SK-N-SH (cell line): ENCODE measurements around the gene SEMA3A. TPM values are rescaled to one million over a fixed set of nuclear protein-coding genes. Genes with fewer than 3 reads are reported as not detected.

Source experiments
- CTCF ChIA-PET: fragments of 300-600, 350-600 bp; formaldehyde crosslinking; extraction: SDS; loops from one replicate; lab custom pipeline; 2021; lab: Yijun Ruan, JAX
- POLR2A ChIA-PET: fragments of 350-600 bp; sonication (Branson Sonifier 250); formaldehyde crosslinking; extraction: SDS; loops from one replicate; lab custom pipeline; 2020; ENCODE audit warnings: antibody characterized with exemption, inconsistent platforms; lab: Yijun Ruan, JAX
- DNase-seq: peaks from one replicate; pipeline ENCODE4 v3.0.0; 2012
- H2AFZ ChIP-seq: fragments of 200-600 bp; sonication (generic); 2 replicates; pipeline ENCODE4 v1.8.1; 2016; ENCODE audit warnings: antibody characterized with exemption, mild to moderate bottlenecking, low read depth
- H3F3A ChIP-seq: fragments of 200-600 bp; sonication (generic); replicated peaks from 2 replicates; pipeline ENCODE3; 2016; ENCODE audit warnings: antibody characterized with exemption, mild to moderate bottlenecking; ENCODE audit not compliant: insufficient read depth
- H3K27ac ChIP-seq, 2 experiments: fragments of 200-500 bp in 1 of 2; fragments of 200-600 bp in 1 of 2; sonication (Bioruptor generic) in 1 of 2; sonication (generic), shearing (Covaris generic) in 1 of 2; 2 replicates each; pipeline versions ENCODE4 v1.5.1 to v1.6.1; 2014 to 2016; ENCODE audit warnings: low read depth in 2 of 2, inconsistent platforms in 1 of 2, low read length in 1 of 2, mild to moderate bottlenecking in 1 of 2, mixed read lengths in 1 of 2
- H3K27me3 ChIP-seq: fragments of 200-600 bp; sonication (generic), shearing (Covaris generic); 2 replicates; pipeline ENCODE4 v1.6.1; 2016; ENCODE audit warnings: mixed run types; ENCODE audit not compliant: insufficient read depth
- H3K36me3 ChIP-seq, 2 experiments: fragments of 200-500 bp in 1 of 2; fragments of 200-600 bp in 1 of 2; sonication (Bioruptor generic) in 1 of 2; sonication (generic) in 1 of 2; replicated peaks in 1 of 2; 2 replicates each; pipeline versions ENCODE3 to v1.5.1; 2014 to 2016; ENCODE audit warnings: low read length in 1 of 2, mild to moderate bottlenecking in 1 of 2; ENCODE audit not compliant: insufficient read depth in 2 of 2, control insufficient read depth in 1 of 2
- H3K4me1 ChIP-seq, 2 experiments: fragments of 200-500 bp in 1 of 2; fragments of 200-600 bp in 1 of 2; sonication (Bioruptor generic) in 1 of 2; sonication (generic), shearing (Covaris generic) in 1 of 2; 2 replicates each; pipeline versions ENCODE4 v1.5.1 to v1.6.1; 2014 to 2016; ENCODE audit warnings: low read depth in 1 of 2, low read length in 1 of 2, mixed run types in 1 of 2; ENCODE audit not compliant: insufficient read depth in 2 of 2, control insufficient read depth in 1 of 2
- H3K4me2 ChIP-seq: fragments of 200-600 bp; sonication (generic), shearing (Covaris generic); 2 replicates; pipeline ENCODE4 v1.6.1; 2017; ENCODE audit warnings: mixed run types
- H3K4me3 ChIP-seq, 2 experiments: fragments of 200-500 bp in 1 of 2; fragments of 200-600 bp in 1 of 2; sonication (Bioruptor generic) in 1 of 2; sonication (generic), shearing (Covaris generic) in 1 of 2; 2 replicates each; pipeline versions ENCODE4 v1.5.1 to v1.8.1; 2014 to 2016; ENCODE audit warnings: low read depth in 2 of 2, inconsistent platforms in 1 of 2, low read length in 1 of 2, mild to moderate bottlenecking in 1 of 2, mixed read lengths in 1 of 2, moderate library complexity in 1 of 2
- H3K79me2 ChIP-seq: fragments of 200-600 bp; sonication (generic); 2 replicates; pipeline ENCODE4 v1.8.1; 2017; ENCODE audit warnings: mild to moderate bottlenecking; ENCODE audit not compliant: insufficient read depth
- H3K9ac ChIP-seq: fragments of 200-600 bp; sonication (generic); 2 replicates; pipeline ENCODE4 v1.6.1; 2017; ENCODE audit warnings: mixed run types
- H3K9me2 ChIP-seq: fragments of 200-600 bp; sonication (generic); 2 replicates; pipeline ENCODE4 v1.6.1; 2017; ENCODE audit warnings: mixed run types
- H3K9me3 ChIP-seq: fragments of 200-600 bp; sonication (generic); 2 replicates; pipeline ENCODE4 v1.6.1; 2017; ENCODE audit warnings: mixed run types, mild to moderate bottlenecking, moderate library complexity
- H4K20me1 ChIP-seq: fragments of 200-600 bp; sonication (generic); 2 replicates; pipeline ENCODE4 v1.6.1; 2017; ENCODE audit warnings: mild to moderate bottlenecking, mixed run types; ENCODE audit not compliant: insufficient read depth
- ELF1 ChIP-seq: IDR thresholded peaks from 2 replicates; pipeline ENCODE4 v1.4.0; 2012
- EP300 ChIP-seq, 2 experiments: IDR thresholded peaks; 2 replicates each; pipeline versions ENCODE4 v1.4.0 to v1.6.1; 2012; ENCODE audit warnings: borderline replicate concordance in 1 of 2, low read depth in 1 of 2, low read length in 1 of 2
- EZH2phosphoT487 ChIP-seq: fragments of 200-600 bp; sonication (generic); IDR thresholded peaks from 2 replicates; pipeline ENCODE4 v1.6.1; 2017; ENCODE audit warnings: low read depth, mixed run types, mild to moderate bottlenecking, antibody characterized with exemption, moderate library complexity, borderline replicate concordance
- NRF1 ChIP-seq: IDR thresholded peaks from 2 replicates; pipeline ENCODE4 v1.6.1; 2012; ENCODE audit warnings: low read depth, mild to moderate bottlenecking, low read length
- RAD21 ChIP-seq: IDR thresholded peaks from 2 replicates; pipeline ENCODE4 v1.6.1; 2012; ENCODE audit warnings: mild to moderate bottlenecking, low read length
- SMC3 ChIP-seq: IDR thresholded peaks from 2 replicates; pipeline ENCODE4 v1.6.1; 2012; ENCODE audit warnings: low read depth, low read length, improper control_type of control experiment
- YY1 ChIP-seq: IDR thresholded peaks from 2 replicates; pipeline ENCODE4 v1.4.0; 2012; ENCODE audit warnings: low read depth, mild to moderate bottlenecking
- WGBS: methylation state at CpG from one replicate; pipeline ENCODE4 v1.1.6; 2017; ENCODE audit warnings: low lambda C conversion rate; 5-methylcytosine and 5-hydroxymethylcytosine counted together
- polyA plus RNA-seq, 3 experiments: library from polyadenylated mRNA; depleted of rRNA; stranded (reverse); fragments of >200 nt; gene quantifications; 2 replicates each; pipeline ENCODE4 v1.2.3, GENCODE V29; 2012
- TF ChIP-seq, protein P1 (sequence below): fragments of 200-600 bp; sonication (generic); IDR thresholded peaks from 2 replicates; pipeline ENCODE4 v1.6.1; 2017; ENCODE audit warnings: antibody characterized with exemption, mild to moderate bottlenecking, moderate library complexity

The SEMA3A gene
- polyA plus RNA-seq, 1 of the 3 experiments (the other 2 are of a cell fraction), result 15.9 TPM

DNA sequence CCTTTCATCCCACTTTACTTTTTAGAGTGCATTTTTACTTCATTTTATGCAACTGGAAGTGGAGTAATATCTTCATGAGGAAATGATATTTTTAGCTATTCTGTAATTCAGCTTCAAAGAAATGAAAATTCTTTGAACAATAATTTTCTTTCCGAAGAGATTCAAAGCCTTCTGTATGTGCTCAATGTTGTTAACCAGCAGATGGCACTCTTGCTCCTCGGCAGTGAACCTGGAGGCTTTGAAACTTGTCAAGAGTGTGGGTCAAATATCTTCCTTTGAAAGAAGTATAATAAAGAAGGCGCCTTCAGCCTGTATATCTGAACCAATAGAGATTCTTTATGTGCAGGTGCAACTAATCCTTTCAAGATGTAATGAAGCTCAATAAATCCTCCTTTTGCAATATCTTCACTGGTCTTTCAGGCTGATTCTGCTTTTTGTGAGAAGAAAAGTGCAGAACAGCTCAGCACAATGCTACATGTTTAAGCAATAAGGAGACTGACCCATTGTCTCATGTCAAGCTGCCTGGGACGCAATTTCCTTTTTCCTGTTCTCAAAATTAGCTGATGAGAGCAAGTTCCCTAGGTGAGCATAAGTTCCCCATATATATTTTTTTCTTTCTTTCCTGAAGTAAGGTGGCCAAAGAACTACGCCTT, 258.4 kb downstream of the SEMA3A start:
- no peaks in the 10 kb centered on the region for H3F3A ChIP-seq
- 45% methylated on average over 5 of the region's 5 CpGs for WGBS
- H3K4me3 ChIP-seq, result no peak overlapping the region
- no peaks in the 10 kb centered on the region for H3K79me2 ChIP-seq
- DNase-seq, result peak; percentile 57
- no peak overlapping the region for H3K4me2 ChIP-seq
- H3K36me3 ChIP-seq, result no peaks in the 10 kb centered on the region
- H3K9ac ChIP-seq, result no peak overlapping the region
- no peak overlapping the region for H3K27ac ChIP-seq
- no peaks in the 10 kb centered on the region for H3K27me3 ChIP-seq
- H3K9me2 ChIP-seq, result 0 out of 2 replicates have a peak, but pooled peaks cover 4% of the 10 kb centered on the region
- no peaks in the 10 kb centered on the region for H3K9me3 ChIP-seq
- H4K20me1 ChIP-seq, result no peaks in the 10 kb centered on the region
- no peak overlapping the region for H2AFZ ChIP-seq
- TF ChIP-seq SMC3, result peak; percentile 94
- TF ChIP-seq NRF1, result peak; percentile 24; the same call in 1 of the 2 replicates
- TF ChIP-seq, protein P1, sequence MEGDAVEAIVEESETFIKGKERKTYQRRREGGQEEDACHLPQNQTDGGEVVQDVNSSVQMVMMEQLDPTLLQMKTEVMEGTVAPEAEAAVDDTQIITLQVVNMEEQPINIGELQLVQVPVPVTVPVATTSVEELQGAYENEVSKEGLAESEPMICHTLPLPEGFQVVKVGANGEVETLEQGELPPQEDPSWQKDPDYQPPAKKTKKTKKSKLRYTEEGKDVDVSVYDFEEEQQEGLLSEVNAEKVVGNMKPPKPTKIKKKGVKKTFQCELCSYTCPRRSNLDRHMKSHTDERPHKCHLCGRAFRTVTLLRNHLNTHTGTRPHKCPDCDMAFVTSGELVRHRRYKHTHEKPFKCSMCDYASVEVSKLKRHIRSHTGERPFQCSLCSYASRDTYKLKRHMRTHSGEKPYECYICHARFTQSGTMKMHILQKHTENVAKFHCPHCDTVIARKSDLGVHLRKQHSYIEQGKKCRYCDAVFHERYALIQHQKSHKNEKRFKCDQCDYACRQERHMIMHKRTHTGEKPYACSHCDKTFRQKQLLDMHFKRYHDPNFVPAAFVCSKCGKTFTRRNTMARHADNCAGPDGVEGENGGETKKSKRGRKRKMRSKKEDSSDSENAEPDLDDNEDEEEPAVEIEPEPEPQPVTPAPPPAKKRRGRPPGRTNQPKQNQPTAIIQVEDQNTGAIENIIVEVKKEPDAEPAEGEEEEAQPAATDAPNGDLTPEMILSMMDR, result peak; percentile 100
- TF ChIP-seq RAD21, result peak; percentile 99
- no peak for TF ChIP-seq ELF1
- no peak for TF ChIP-seq EP300 (IDR thresholded peaks at IDR 0.05; ENCODE audit: borderline replicate concordance in 1 of 2, low read depth in 1 of 2, low read length in 1 of 2)
- no peak for TF ChIP-seq EZH2phosphoT487
- POLR2A ChIA-PET, result no interaction called here
- CTCF ChIA-PET, result interaction anchor here (0.6 to 13.3 kb wide), 87 partner anchors 10 to 1957 kb away, joined by 3 to 268 read pairs (median 4); no protein-coding TSS in a partner anchor
- no peaks in the 10 kb centered on the region for H3K4me1 ChIP-seq

DNA sequence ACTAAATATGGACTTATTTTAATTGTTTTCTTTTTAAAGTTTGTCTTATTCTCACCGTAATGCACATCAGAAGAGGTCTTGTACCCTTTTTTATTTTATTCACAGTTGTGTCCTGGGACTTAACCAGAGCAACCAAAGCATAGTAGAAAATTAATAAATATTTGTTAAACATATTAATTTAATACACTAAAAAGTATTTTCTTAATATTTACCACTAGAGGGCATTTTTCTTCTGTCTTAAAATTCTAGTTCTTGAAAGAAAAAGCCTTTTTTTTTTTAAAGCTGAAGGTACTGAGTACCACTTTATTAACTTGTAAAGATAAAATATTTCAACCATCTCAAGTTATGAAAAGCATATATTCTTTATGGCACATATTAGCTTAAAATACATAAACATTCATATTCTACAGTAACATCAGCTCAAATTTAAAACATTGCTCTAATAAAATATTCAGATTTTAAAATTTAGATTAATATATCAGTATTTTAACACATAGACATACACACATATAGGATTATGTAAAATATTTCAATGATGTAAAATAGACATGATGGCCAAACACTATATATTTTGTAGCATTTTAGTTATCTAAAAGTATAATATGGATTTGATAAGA, 260.4 kb downstream of the SEMA3A start:
- Histone ChIP-seq H3K27ac (no peak overlapping the region), H3K36me3 (no peaks in the 10 kb centered on the region), H3K4me3 (no peak overlapping the region), H2AFZ (no peak overlapping the region), H4K20me1 (no peaks in the 10 kb centered on the region), H3K9ac (no peak overlapping the region), H3K9me3 (no peaks in the 10 kb centered on the region), H3K4me2 (no peak overlapping the region), H3K9me2 (no peaks in the 10 kb centered on the region), H3K27me3 (no peaks in the 10 kb centered on the region), H3F3A (no peaks in the 10 kb centered on the region), H3K79me2 (no peaks in the 10 kb centered on the region), H3K4me1 (no peaks in the 10 kb centered on the region)
- POLR2A ChIA-PET, result no interaction called here
- WGBS, result 51% methylated on average over 1 of the region's 1 CpG
- TF ChIP-seq, protein P1, result peak; percentile 59
- no peak for TF ChIP-seq YY1
- no peak for DNase-seq
- CTCF ChIA-PET, result interaction anchor here (0.6 to 13.3 kb wide), 18 partner anchors 9 to 1896 kb away, joined by 3 to 268 read pairs (median 4); no protein-coding TSS in a partner anchor
